ENCODE measurements around the gene PARP16. TPM values are rescaled to one million over a fixed set of nuclear protein-coding genes. Genes with fewer than 3 reads are reported as not detected.
A peak's percentile ranks its signal among the peaks of the same experiment; 100 is the strongest.

Gene PARP16
- total RNA-seq: 10 to 100 TPM; 11.2 to 19.0 (median 14.6) TPM

DNA sequence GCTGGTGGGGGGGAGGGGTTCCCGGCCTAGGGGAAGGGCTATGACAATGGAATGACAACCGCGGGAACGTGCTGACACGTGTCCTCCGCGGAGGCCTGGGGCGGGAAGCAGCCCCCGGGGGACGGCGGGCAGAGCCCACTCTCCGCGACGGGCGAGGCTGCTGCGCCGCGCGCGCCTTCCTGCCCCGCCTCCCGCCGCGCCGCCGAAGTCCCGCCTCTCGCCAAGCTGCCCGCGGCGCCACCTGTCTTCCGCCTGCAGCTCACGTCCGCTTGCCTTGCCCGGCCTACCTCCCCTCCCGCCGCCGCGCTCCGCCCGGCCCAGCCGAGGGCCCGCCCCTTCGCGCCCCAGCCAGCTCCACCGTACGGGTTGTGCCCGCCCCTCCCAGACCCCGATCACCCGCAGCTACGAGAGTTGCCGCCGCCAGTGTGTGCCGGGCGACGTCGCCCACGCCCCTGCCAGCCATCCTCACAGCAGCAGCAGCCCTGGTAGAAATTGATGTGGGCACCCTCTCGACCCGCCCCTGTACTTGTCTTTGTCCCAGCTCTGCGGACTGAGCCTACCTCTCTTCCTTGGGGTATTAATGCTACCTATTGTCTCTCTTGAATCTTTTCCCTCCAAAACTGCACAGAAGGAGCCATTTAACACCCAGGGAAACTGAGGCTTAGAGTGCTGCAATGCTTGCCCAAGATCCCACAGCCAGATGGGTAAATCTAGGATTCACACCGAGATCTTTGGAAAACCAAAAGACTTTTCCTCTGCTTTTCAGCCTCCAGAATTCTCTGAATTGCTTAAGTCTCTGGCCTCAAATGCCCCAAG lies at the start of gene PARP16:
Gene PARP16, minus strand, starts transcription at position 180 of the 816 bp plus-strand sequence. CDS start 457 bp downstream, outside the sequence.
- TF ChIP-seq EP300 (IDR thresholded peaks at IDR 0.05) (no peak), POLR2AphosphoS5 (IDR thresholded peaks at IDR 0.05) (peak; percentile 72 to 91), CTCF (IDR thresholded peaks at IDR 0.05) (peak; percentile 67 to 73 (median 73)), POLR2A (IDR thresholded peaks at IDR 0.05; ENCODE audit: low read depth) (peak; percentile 88)
- Histone ChIP-seq H3K27me3 (no peaks in the 10 kb centered on the region), H3K4me3 (peak within 1 kb of the TSS; percentile 64 to 90 (median 66)), H3K4me1 (peaks cover 16 to 39% (median 34%) of the 10 kb centered on the region in 4 donors), H3K27ac (replicated peaks in 1 of 4) (peak within 1 kb of the TSS; percentile 82 to 92 (median 88)), H3K36me3 (no peaks in the 10 kb centered on the region), H3K9me3 (no peaks in the 10 kb centered on the region)
- intact Hi-C loops (cut with DNase I): no loop called here
- 6% methylated on average over 20 of the region's 62 CpGs for WGBS
- DNase-seq (ENCODE audit: extremely low spot score): peak; percentile 97

DNA sequence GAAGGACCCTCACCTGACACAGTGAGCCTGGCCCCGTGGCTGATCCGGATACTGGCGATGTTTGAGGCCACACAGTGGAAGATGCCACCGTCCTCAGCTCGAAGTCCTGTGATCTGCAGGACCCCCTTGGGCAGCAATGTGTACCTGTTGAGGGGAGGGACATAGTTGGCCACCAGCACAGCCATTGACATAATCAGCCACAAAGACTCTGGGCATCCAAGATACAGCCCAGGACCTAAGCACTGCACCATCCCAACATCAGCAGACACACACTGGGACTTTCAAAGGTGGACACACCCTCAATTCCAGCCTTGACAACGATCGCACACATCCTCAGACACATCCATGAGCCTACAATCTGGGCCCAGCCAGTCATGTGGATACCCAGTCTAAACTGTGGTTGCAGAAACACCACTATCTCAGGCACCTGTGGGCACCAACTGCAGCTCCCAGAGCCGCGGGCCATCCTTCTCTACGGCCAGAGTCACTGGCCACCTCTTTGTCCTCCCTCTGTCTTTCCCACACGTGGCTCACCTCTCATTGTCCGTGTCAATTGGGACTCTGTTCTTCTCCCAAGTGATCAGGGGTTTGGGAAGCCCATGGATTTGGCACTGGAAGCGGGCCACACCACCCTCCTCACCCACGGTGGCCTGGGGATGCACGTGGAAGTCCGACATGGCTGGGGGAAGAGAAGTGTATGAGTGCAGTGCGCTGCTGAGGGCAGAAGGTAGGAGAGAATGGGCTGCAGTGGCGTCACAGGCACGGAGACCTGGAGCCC lies 48.8 kb upstream of the PARP16 start:
- Histone ChIP-seq H3K27me3 (peaks cover 0 to 24% (median 0%) of the 10 kb centered on the region in 4 donors), H3K4me3 (no peak overlapping the region), H3K9me3 (no peaks in the 10 kb centered on the region), H3K4me1 (no peaks in the 10 kb centered on the region), H3K27ac (replicated peaks in 1 of 4) (no peak overlapping the region), H3K36me3 (no peaks in the 10 kb centered on the region)
- intact Hi-C loops (cut with DNase I): no loop called here
- no peak for DNase-seq (ENCODE audit: extremely low spot score)
- 94% methylated on average over 18 of the region's 19 CpGs for WGBS
- TF ChIP-seq POLR2A (IDR thresholded peaks at IDR 0.05; ENCODE audit: low read depth) (no peak), POLR2AphosphoS5 (IDR thresholded peaks at IDR 0.05) (no peak), EP300 (IDR thresholded peaks at IDR 0.05) (no peak), CTCF (IDR thresholded peaks at IDR 0.05) (no peak)

DNA sequence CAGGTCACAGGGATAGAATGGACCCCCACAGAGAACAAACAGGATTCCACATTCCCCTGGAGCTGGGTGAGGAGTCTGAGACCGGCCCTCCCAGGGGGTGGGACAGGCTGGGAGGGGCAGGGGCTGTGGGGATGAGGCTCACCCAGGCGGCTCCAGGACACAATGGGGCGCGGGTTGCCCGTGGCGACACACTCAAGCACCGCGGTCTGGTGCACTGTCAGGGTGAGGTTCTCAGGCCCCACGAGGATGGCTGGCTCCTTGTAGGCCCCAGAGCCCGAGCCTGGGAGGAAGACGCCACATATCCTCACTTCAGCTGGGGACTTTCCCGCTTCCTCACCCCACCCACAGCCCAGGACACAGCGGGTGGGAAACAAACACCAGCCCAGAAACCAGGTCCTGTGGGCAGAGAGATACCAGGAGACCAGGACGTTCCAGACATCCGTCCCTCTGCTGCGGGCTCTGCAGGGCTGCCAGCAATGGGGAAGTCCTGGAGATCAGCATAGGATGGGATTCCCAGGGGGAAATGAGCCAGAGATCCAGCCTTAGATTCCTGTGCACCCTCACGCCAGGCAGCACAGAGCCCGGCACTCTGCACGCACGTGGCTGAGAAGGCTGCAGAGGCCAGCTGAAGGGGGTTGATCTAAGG lies 48.0 kb upstream of the PARP16 start:
- H3K27ac ChIP-seq (replicated peaks in 1 of 4): no peak overlapping the region
- intact Hi-C loops (cut with DNase I): no loop called here
- H3K9me3 ChIP-seq: no peaks in the 10 kb centered on the region
- TF ChIP-seq POLR2AphosphoS5 (IDR thresholded peaks at IDR 0.05): no peak
- TF ChIP-seq CTCF (IDR thresholded peaks at IDR 0.05): no peak
- no peak for TF ChIP-seq POLR2A (IDR thresholded peaks at IDR 0.05; ENCODE audit: low read depth)
- no peak for TF ChIP-seq EP300 (IDR thresholded peaks at IDR 0.05)
- H3K4me3 ChIP-seq: no peak overlapping the region
- WGBS: 98% methylated on average over 6 of the region's 20 CpGs
- H3K4me1 ChIP-seq: no peaks in the 10 kb centered on the region
- no peak for DNase-seq (ENCODE audit: extremely low spot score)
- peaks cover 0 to 24% (median 0%) of the 10 kb centered on the region in 4 donors for H3K27me3 ChIP-seq
- H3K36me3 ChIP-seq: no peaks in the 10 kb centered on the region

- WGBS: 73% methylated on average over 5 of the region's 5 CpGs
- TF ChIP-seq EP300 (IDR thresholded peaks at IDR 0.05) (no peak), POLR2A (IDR thresholded peaks at IDR 0.05; ENCODE audit: low read depth) (no peak), POLR2AphosphoS5 (IDR thresholded peaks at IDR 0.05) (no peak), CTCF (IDR thresholded peaks at IDR 0.05) (no peak)
- Histone ChIP-seq H3K36me3 (no peaks in the 10 kb centered on the region), H3K4me1 (no peaks in the 10 kb centered on the region), H3K9me3 (no peaks in the 10 kb centered on the region), H3K4me3 (no peak overlapping the region), H3K27me3 (peaks cover 0 to 24% (median 0%) of the 10 kb centered on the region in 4 donors), H3K27ac (replicated peaks in 1 of 4) (no peak overlapping the region)
- no peak for DNase-seq (ENCODE audit: extremely low spot score)
- intact Hi-C loops (cut with DNase I): no loop called here
These were observed 47.2 kb upstream of the PARP16 start for GRCh38 chr15:65333856-65334255.

All from esophagus muscularis mucosa (tissue), 4 donors.